ENCODE results near the gene PLAAT2. TPM values are rescaled to one million over a fixed set of nuclear protein-coding genes. Genes with fewer than 3 reads are reported as not detected.
"Not testable (repeated sequence)": the region's sequence is repeated elsewhere in the genome, so short reads cannot be mapped to it uniquely, and the experiment has no call there.

Gene PLAAT2
- polyA plus RNA-seq, 1 donor: 0.12 TPM

GRCh38 chr11:63532117-63532516, 31.1 kb downstream of the PLAAT2 start:
- no peak for DNase-seq
- 94% methylated on average over 2 of the region's 2 CpGs for WGBS (ENCODE audit: insufficient coverage, low lambda C conversion rate)
- H3K27me3 ChIP-seq (ENCODE audit: control insufficient read depth, insufficient read depth, low read length): no peaks in the 10 kb centered on the region
- H3K4me1 ChIP-seq (ENCODE audit: control insufficient read depth, insufficient read depth, low read length): peaks cover 22% of the 10 kb centered on the region
- H3K9me3 ChIP-seq (ENCODE audit: control insufficient read depth, low read depth, low read length): no peaks in the 10 kb centered on the region
- H3K27ac ChIP-seq (ENCODE audit: low read length): no peak overlapping the region
- H3K36me3 ChIP-seq (ENCODE audit: control insufficient read depth, insufficient read depth, low read length): no peaks in the 10 kb centered on the region
- no peak overlapping the region for H3K4me3 ChIP-seq (ENCODE audit: low read length)

DNA sequence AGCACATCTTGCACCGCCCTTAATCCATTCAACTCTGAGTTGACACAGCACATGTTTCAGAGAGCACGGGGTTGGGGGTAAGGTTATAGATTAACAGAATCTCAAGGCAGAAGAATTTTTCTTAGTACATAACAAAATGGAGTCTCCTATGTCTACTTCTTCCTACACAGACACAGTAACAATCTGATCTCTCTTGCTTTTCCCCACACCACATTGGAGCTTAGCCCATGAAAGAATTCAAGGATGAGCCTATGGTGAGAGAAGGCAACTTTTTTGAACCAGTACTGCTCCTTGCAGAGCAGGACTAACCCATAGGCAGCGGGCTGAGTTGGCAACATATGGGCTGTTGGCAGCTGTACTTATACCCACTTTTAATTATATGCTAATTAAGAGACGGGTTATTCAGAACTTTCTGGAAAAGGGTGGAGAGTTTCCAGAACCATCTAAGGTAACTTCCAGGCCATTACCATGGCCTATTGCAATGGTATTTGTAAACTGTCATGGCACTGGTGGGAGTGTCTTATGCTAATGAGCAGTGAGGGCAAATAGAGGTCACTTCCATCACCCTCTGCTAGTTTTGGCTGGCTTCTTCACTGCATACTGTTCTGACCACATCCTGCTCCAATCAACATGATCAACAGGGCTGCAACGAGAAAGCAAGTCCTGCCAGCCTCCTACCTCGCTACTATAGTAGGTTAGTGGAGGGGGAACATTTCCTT, 31.9 kb downstream of the PLAAT2 start:
- not testable (repeated sequence) for H3K9me3 ChIP-seq (ENCODE audit: control insufficient read depth, low read depth, low read length); H3K27me3 ChIP-seq (ENCODE audit: control insufficient read depth, insufficient read depth, low read length); H3K36me3 ChIP-seq (ENCODE audit: control insufficient read depth, insufficient read depth, low read length); H3K27ac ChIP-seq (ENCODE audit: low read length); H3K4me3 ChIP-seq (ENCODE audit: low read length); DNase-seq
- peaks cover 13% of the 10 kb centered on the region for H3K4me1 ChIP-seq (ENCODE audit: control insufficient read depth, insufficient read depth, low read length)
- 100% methylated on average over 1 of the region's 6 CpGs for WGBS (ENCODE audit: insufficient coverage, low lambda C conversion rate)

DNA sequence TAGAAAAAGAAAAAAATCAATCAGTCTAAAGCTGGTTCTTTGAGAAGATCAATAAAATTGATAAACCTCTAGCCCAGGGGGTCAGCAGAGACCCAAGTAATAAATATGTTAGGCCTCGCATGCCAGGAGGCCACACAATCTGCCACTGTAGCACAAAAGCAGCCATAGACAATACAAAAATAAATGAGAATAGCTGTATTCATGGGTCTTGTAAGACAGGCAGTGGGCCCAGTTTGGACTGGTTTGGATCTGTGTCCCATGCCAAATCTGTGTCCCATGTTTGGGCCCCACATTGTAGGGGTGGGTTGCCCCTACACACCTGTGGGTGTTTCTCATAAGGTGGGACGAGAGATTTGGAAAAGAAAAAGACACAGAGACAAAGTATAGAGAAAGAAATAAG, 33.2 kb downstream of the PLAAT2 start:
- Histone ChIP-seq H3K4me3 (ENCODE audit: low read length) (no peak overlapping the region), H3K27ac (ENCODE audit: low read length) (no peak overlapping the region), H3K27me3 (ENCODE audit: control insufficient read depth, insufficient read depth, low read length) (no peaks in the 10 kb centered on the region), H3K9me3 (ENCODE audit: control insufficient read depth, low read depth, low read length) (no peaks in the 10 kb centered on the region), H3K36me3 (ENCODE audit: control insufficient read depth, insufficient read depth, low read length) (no peaks in the 10 kb centered on the region), H3K4me1 (ENCODE audit: control insufficient read depth, insufficient read depth, low read length) (peaks cover 11% of the 10 kb centered on the region)
- WGBS (ENCODE audit: insufficient coverage, low lambda C conversion rate): no CpG with 5 or more reads among the region's 2 CpGs
- no peak for DNase-seq

DNA sequence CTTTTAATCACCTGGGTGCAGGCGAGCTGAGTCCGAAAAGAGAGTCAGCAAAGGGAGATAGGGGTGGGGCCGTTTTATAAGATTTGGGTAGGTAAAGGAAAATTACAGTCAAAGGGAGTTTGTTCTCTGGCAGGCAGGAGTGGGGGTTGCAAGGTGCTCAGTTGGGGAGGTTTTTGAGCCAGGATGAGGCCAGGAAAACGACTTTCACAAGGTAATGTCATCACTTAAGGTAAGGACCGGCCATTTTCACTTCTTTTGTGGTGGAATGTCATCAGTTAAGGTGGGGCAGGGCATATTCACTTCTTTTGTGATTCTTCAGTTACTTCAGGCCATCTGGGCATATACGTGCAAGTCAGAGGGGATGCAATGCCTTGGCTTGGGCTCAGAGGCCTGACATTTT, 33.8 kb downstream of the PLAAT2 start:
- not testable (repeated sequence) for H3K27me3 ChIP-seq (ENCODE audit: control insufficient read depth, insufficient read depth, low read length); H3K36me3 ChIP-seq (ENCODE audit: control insufficient read depth, insufficient read depth, low read length); H3K9me3 ChIP-seq (ENCODE audit: control insufficient read depth, low read depth, low read length); H3K27ac ChIP-seq (ENCODE audit: low read length); H3K4me3 ChIP-seq (ENCODE audit: low read length); H3K4me1 ChIP-seq (ENCODE audit: control insufficient read depth, insufficient read depth, low read length); DNase-seq
- 20% methylated on average over 1 of the region's 6 CpGs for WGBS (ENCODE audit: insufficient coverage, low lambda C conversion rate)

- H3K27me3 ChIP-seq (ENCODE audit: control insufficient read depth, insufficient read depth, low read length); H3K9me3 ChIP-seq (ENCODE audit: control insufficient read depth, low read depth, low read length); H3K4me1 ChIP-seq (ENCODE audit: control insufficient read depth, insufficient read depth, low read length); H3K4me3 ChIP-seq (ENCODE audit: low read length); H3K27ac ChIP-seq (ENCODE audit: low read length); H3K36me3 ChIP-seq (ENCODE audit: control insufficient read depth, insufficient read depth, low read length): not testable (repeated sequence)
- peak in 1 of 2 donors; percentile 25 for DNase-seq
- no CpG with 5 or more reads among the region's 3 CpGs for WGBS (ENCODE audit: insufficient coverage, low lambda C conversion rate)
Observed at GRCh38 chr11:63528729-63529278, 34.4 kb downstream of the PLAAT2 start.

DNA sequence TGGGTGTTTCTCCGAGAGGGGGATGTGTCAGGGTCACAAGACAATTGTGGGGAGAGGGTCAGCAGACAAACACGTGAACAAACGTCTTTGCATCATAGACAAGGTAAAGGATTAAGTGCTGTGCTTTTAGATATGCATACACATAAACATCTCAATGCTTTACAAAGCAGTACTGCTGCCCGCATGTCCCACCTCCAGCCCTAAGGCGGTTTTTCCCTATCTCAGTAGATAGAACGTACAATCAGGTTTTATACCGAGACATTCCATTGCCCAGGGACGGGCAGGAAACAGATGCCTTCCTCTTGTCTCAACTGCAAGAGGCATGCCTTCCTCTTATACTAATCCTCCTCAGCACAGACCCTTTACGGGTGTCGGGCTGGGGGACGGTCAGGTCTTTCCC, 35.0 kb downstream of the PLAAT2 start:
- H3K27ac ChIP-seq (ENCODE audit: low read length); H3K36me3 ChIP-seq (ENCODE audit: control insufficient read depth, insufficient read depth, low read length); H3K27me3 ChIP-seq (ENCODE audit: control insufficient read depth, insufficient read depth, low read length); DNase-seq; H3K4me3 ChIP-seq (ENCODE audit: low read length); H3K4me1 ChIP-seq (ENCODE audit: control insufficient read depth, insufficient read depth, low read length): not testable (repeated sequence)
- peaks cover 11% of the 10 kb centered on the region for H3K9me3 ChIP-seq (ENCODE audit: control insufficient read depth, low read depth, low read length)
- no CpG with 5 or more reads among the region's 11 CpGs for WGBS (ENCODE audit: insufficient coverage, low lambda C conversion rate)

DNA sequence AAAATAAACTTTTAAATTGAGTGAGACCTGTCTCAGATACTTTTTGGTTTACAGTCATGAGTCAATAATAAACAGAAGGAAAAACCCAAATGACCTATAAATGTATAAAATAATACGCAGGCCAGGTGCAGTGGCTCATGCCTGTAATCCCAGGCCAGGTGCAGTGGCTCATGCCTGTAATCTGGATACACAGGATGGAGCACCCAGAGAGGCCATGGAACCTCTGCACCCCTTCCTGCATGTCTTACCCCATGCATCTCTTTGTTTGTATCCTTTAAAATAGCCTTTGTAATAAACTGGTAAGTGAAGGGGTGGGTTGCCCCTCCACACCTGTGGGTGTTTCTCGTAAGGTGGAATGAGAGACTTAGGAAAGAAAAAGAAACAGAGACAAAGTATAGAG, 35.5 kb downstream of the PLAAT2 start:
- no CpG with 5 or more reads among the region's 2 CpGs for WGBS (ENCODE audit: insufficient coverage, low lambda C conversion rate)
- H3K4me3 ChIP-seq (ENCODE audit: low read length): no peak overlapping the region
- no peak for DNase-seq
- no peak overlapping the region for H3K27ac ChIP-seq (ENCODE audit: low read length)
- H3K9me3 ChIP-seq (ENCODE audit: control insufficient read depth, low read depth, low read length): peaks cover 16% of the 10 kb centered on the region
- peaks cover 8% of the 10 kb centered on the region for H3K4me1 ChIP-seq (ENCODE audit: control insufficient read depth, insufficient read depth, low read length)
- no peaks in the 10 kb centered on the region for H3K27me3 ChIP-seq (ENCODE audit: control insufficient read depth, insufficient read depth, low read length)
- H3K36me3 ChIP-seq (ENCODE audit: control insufficient read depth, insufficient read depth, low read length): no peaks in the 10 kb centered on the region

- no peaks in the 10 kb centered on the region for H3K27me3 ChIP-seq (ENCODE audit: control insufficient read depth, insufficient read depth, low read length)
- no peak overlapping the region for H3K27ac ChIP-seq (ENCODE audit: low read length)
- DNase-seq: no peak
- H3K9me3 ChIP-seq (ENCODE audit: control insufficient read depth, low read depth, low read length): peaks cover 16% of the 10 kb centered on the region
- H3K4me1 ChIP-seq (ENCODE audit: control insufficient read depth, insufficient read depth, low read length): no peaks in the 10 kb centered on the region
- no peak overlapping the region for H3K4me3 ChIP-seq (ENCODE audit: low read length)
- H3K36me3 ChIP-seq (ENCODE audit: control insufficient read depth, insufficient read depth, low read length): no peaks in the 10 kb centered on the region
- WGBS (ENCODE audit: insufficient coverage, low lambda C conversion rate): 86% methylated on average over 2 of the region's 7 CpGs
Observed at GRCh38 chr11:63523151-63523550, 40.0 kb downstream of the PLAAT2 start.

DNA sequence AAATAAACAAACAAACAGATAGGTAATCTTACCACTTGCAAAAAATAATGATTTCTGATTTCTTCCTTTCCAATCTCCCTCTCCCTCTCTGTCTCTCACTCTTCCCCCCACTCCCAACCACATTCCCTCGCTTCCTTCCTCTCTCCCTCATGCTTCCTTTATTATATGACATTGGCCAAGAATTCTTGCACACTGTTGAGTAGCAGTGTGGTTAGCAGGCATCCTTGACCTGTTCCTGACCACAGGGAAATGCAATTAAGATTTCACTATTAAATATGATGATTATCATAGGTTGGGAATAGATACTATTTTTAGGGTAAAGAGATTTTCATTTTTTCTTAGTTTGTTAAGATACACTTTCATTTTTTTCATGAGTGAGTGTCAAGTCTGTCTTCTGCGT, 41.3 kb downstream of the PLAAT2 start:
- Histone ChIP-seq H3K27me3 (ENCODE audit: control insufficient read depth, insufficient read depth, low read length) (no peaks in the 10 kb centered on the region), H3K27ac (ENCODE audit: low read length) (no peak overlapping the region), H3K4me1 (ENCODE audit: control insufficient read depth, insufficient read depth, low read length) (no peaks in the 10 kb centered on the region), H3K9me3 (ENCODE audit: control insufficient read depth, low read depth, low read length) (peaks cover 16% of the 10 kb centered on the region), H3K36me3 (ENCODE audit: control insufficient read depth, insufficient read depth, low read length) (no peaks in the 10 kb centered on the region), H3K4me3 (ENCODE audit: low read length) (no peak overlapping the region)
- 93% methylated on average over 2 of the region's 2 CpGs for WGBS (ENCODE audit: insufficient coverage, low lambda C conversion rate)
- no peak for DNase-seq

- Histone ChIP-seq H3K9me3 (ENCODE audit: control insufficient read depth, low read depth, low read length) (peaks cover 16% of the 10 kb centered on the region), H3K27ac (ENCODE audit: low read length) (no peak overlapping the region), H3K36me3 (ENCODE audit: control insufficient read depth, insufficient read depth, low read length) (no peaks in the 10 kb centered on the region), H3K4me3 (ENCODE audit: low read length) (no peak overlapping the region), H3K27me3 (ENCODE audit: control insufficient read depth, insufficient read depth, low read length) (no peaks in the 10 kb centered on the region), H3K4me1 (ENCODE audit: control insufficient read depth, insufficient read depth, low read length) (no peaks in the 10 kb centered on the region)
- no peak for DNase-seq
- WGBS (ENCODE audit: insufficient coverage, low lambda C conversion rate): 67% methylated on average over 1 of the region's 5 CpGs
Observed at GRCh38 chr11:63520606-63521170, 42.5 kb downstream of the PLAAT2 start.

DNA sequence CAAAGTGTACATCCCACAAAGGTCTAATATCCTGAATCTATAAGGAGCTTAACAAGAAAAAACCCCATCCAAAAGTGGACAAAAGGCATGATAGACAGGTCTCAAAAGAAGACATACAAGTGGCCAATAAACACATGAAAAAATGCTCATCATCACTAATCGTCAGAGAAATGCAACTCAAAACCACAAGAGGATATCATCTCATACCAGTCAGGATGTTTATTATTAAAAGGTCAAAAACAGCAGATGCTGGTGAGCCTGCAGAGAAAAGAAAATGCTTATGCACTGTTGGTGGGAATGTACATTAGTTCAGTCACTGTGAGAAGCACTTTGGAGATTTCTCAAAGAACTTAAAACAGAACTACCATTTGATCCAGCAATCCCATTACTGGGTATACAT, 44.6 kb downstream of the PLAAT2 start:
- Histone ChIP-seq H3K36me3 (ENCODE audit: control insufficient read depth, insufficient read depth, low read length) (no peaks in the 10 kb centered on the region), H3K9me3 (ENCODE audit: control insufficient read depth, low read depth, low read length) (peaks cover 8% of the 10 kb centered on the region), H3K27me3 (ENCODE audit: control insufficient read depth, insufficient read depth, low read length) (no peaks in the 10 kb centered on the region), H3K27ac (ENCODE audit: low read length) (no peak overlapping the region), H3K4me3 (ENCODE audit: low read length) (no peak overlapping the region), H3K4me1 (ENCODE audit: control insufficient read depth, insufficient read depth, low read length) (no peaks in the 10 kb centered on the region)
- no CpG with 5 or more reads among the region's 1 CpG for WGBS (ENCODE audit: insufficient coverage, low lambda C conversion rate)
- DNase-seq: peak in 1 of 2 donors; percentile 13
